ENCODE measurements around the gene GRIP2. TPM values are rescaled to one million over a fixed set of nuclear protein-coding genes. Genes with fewer than 3 reads are reported as not detected.

GRIP2 gene
- total and polyA plus RNA-seq, 9 donors = 1.1 to 19.4 (median 5.4) TPM

DNA sequence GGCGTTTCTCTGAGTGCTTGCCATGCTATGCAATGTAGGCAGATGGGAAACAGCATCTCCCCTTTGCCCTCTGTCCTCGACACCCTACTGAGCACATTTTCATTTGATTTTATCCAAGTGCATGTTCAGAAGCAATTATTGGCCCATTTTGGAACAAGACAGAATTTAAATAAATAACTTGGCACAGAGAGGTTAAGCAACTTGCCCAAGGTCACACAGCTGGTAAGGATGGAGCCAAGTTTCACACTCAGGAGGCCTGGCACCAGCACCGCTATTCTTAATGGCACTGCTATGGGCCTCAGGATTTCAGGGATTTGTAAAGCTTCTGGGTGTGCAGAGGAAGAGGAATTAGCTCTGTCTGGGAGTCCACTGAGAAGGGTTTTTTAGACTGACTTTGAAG is 2.5 kb upstream of the GRIP2 start:
- Histone ChIP-seq H3K4me3 (no peak overlapping the region), H3K4me1 (ENCODE audit: insufficient read depth) (peaks cover under 1% of the 10 kb centered on the region), H3K36me3 (no peaks in the 10 kb centered on the region), H3K27me3 (no peaks in the 10 kb centered on the region), H3K9me3 (no peaks in the 10 kb centered on the region), H3K27ac (no peak overlapping the region)
- TF ChIP-seq POLR2A (IDR thresholded peaks at IDR 0.05) (no peak), EP300 (IDR thresholded peaks at IDR 0.05) (no peak)
- TF ChIP-seq, protein P1, sequence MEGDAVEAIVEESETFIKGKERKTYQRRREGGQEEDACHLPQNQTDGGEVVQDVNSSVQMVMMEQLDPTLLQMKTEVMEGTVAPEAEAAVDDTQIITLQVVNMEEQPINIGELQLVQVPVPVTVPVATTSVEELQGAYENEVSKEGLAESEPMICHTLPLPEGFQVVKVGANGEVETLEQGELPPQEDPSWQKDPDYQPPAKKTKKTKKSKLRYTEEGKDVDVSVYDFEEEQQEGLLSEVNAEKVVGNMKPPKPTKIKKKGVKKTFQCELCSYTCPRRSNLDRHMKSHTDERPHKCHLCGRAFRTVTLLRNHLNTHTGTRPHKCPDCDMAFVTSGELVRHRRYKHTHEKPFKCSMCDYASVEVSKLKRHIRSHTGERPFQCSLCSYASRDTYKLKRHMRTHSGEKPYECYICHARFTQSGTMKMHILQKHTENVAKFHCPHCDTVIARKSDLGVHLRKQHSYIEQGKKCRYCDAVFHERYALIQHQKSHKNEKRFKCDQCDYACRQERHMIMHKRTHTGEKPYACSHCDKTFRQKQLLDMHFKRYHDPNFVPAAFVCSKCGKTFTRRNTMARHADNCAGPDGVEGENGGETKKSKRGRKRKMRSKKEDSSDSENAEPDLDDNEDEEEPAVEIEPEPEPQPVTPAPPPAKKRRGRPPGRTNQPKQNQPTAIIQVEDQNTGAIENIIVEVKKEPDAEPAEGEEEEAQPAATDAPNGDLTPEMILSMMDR (IDR thresholded peaks at IDR 0.05) = no peak
- WGBS, 3 donors = 75 to 80% (median 79%) methylated on average over 3 of the region's 3 CpGs
- intact Hi-C loops (cut with DNase I) = loop anchor here in 2 of 4 donors (5.0 to 10.0 kb wide), 3 partner anchors 40 to 278 kb away; no protein-coding TSS in a partner anchor
- DNase-seq = no peak

DNA sequence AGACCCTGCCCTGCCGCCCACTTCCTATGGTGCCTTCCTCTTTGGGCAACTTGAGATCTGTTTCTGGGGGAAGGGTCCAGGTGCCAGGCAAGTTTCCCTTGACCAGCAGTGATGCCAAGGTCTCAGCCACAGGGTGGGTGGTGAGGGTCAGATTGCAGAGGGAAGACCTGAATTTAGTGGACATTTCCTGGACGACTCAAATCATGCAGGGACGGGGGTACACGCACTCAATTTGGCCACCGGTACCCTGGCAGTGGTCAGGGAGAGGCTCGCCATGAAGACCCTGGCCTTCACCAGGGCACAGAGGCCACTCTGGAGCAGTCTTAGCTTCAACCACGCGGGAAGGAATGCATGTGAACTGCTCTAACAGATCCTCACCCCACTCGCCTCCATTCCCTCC is 1.5 kb upstream of the GRIP2 start:
- Histone ChIP-seq H3K36me3 (no peaks in the 10 kb centered on the region), H3K27ac (no peak overlapping the region), H3K27me3 (no peaks in the 10 kb centered on the region), H3K4me1 (ENCODE audit: insufficient read depth) (peaks cover 2% of the 10 kb centered on the region), H3K9me3 (no peaks in the 10 kb centered on the region), H3K4me3 (no peak overlapping the region)
- TF ChIP-seq, protein P1 (IDR thresholded peaks at IDR 0.05) = no peak
- TF ChIP-seq POLR2A (IDR thresholded peaks at IDR 0.05) = no peak
- no peak for TF ChIP-seq EP300 (IDR thresholded peaks at IDR 0.05)
- no peak for DNase-seq
- WGBS, 3 donors = 80 to 85% (median 85%) methylated on average over 9 of the region's 9 CpGs
- intact Hi-C loops (cut with DNase I) = loop anchor here in 2 of 4 donors (5.0 to 10.0 kb wide), 3 partner anchors 39 to 277 kb away; no protein-coding TSS in a partner anchor

- Histone ChIP-seq H3K4me3 (no peak overlapping the region), H3K27me3 (no peaks in the 10 kb centered on the region), H3K9me3 (no peaks in the 10 kb centered on the region), H3K4me1 (ENCODE audit: insufficient read depth) (peaks cover 2% of the 10 kb centered on the region), H3K36me3 (no peaks in the 10 kb centered on the region), H3K27ac (no peak overlapping the region)
- TF ChIP-seq POLR2A (IDR thresholded peaks at IDR 0.05) = no peak
- TF ChIP-seq, protein P1 (IDR thresholded peaks at IDR 0.05) = no peak
- TF ChIP-seq EP300 (IDR thresholded peaks at IDR 0.05) = no peak
- intact Hi-C loops (cut with DNase I) = loop anchor here in 2 of 4 donors (5.0 to 10.0 kb wide), 3 partner anchors 39 to 276 kb away; no protein-coding TSS in a partner anchor
- DNase-seq = no peak
- WGBS, 3 donors = 76 to 90% (median 76%) methylated on average over 5 to 6 of the region's 6 CpGs
Observed at GRCh38 chr3:14540821-14541385, 761 bp upstream of the GRIP2 start.

DNA sequence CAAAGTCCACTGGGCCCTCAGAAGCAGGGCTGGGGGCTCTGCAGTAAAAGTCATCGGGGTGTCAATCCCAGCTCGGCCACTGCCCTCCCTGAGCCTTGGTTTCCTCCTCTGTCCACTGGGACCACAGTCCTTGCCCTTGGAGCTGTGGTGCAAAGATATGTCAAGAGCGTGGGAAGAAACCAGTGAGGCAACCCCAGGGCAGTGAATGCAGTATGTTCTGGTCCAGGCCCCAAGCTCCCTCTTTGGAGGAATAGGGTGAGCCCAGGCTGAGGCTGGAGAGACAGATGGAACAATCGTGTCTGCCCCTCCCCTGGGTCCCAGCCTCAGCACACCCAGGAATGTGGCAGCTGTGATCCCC is 779 bp downstream of the GRIP2 start:
- intact Hi-C loops (cut with DNase I) = loop anchor here in 1 of 4 donors (5.0 kb wide), 1 partner anchor 652 kb away; no protein-coding TSS in a partner anchor
- no peak for TF ChIP-seq EP300 (IDR thresholded peaks at IDR 0.05)
- TF ChIP-seq, protein P1 (IDR thresholded peaks at IDR 0.05) = no peak
- TF ChIP-seq POLR2A (IDR thresholded peaks at IDR 0.05) = no peak
- Histone ChIP-seq H3K27me3 (no peaks in the 10 kb centered on the region), H3K36me3 (no peaks in the 10 kb centered on the region), H3K9me3 (no peaks in the 10 kb centered on the region), H3K27ac (no peak overlapping the region), H3K4me3 (peak overlapping the region; percentile 30), H3K4me1 (ENCODE audit: insufficient read depth) (peaks cover 7% of the 10 kb centered on the region)
- no peak for DNase-seq
- WGBS, 3 donors = 57 to 73% (median 60%) methylated on average over 4 of the region's 4 CpGs

Data from ovary (tissue), 9 donors.